ENCODE data around the gene HHAT. TPM values are rescaled to one million over a fixed set of nuclear protein-coding genes. Genes with fewer than 3 reads are reported as not detected.

Gene HHAT
- total RNA-seq, 4 donors from 2014 or later = 2.2 to 11.6 (median 7.3) TPM

DNA sequence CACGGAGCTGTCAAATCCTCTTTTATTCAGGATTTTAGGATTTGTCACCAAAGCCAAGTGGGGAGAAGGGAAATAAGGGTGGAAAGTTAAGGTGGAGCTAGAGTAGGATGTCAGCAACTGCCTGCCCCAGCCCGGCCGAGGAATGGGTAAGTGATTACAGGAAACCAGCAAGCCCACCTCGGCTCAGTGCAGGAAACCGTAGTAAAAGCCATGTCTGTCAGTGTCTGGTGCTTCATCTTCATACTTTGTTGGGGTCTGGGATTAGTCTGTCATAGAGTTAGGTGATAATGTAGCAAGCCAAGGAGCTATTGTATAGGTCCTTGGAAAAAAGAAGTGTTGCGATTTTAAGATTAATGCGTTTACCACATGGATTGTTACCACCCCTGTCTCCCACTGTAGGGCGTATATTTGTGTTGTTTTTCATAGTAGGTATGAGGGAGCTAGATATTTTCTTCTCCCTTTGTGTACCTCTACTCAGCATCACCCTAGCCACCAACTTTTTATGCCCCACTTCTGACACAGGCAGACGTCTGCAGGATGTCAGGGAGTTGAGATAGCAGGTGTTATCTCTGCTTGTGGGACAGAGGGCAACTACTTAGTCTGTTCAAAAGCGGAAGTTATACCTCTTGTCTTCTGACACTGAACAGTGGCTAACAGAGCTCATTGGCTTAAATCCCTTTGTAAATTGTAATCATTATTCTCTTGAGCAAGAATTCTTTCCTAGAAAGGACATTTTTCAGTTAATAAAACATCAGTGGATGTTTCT lies 253.7 kb downstream of the HHAT start:
- intact Hi-C loops (cut with DNase I; ENCODE audit: low total_unique reads) = loop anchor here (10.0 kb wide), 1 partner anchor 552 kb away; the partner anchor contains the start of gene KCNH1
- in situ Hi-C loops (cut with MboI; ENCODE audit: low pct_ligation_motif_present in 1 of 4, low pct_unique_long_range_greater_than_20kb in 1 of 4, low sequenced_read_pairs in 3 of 4) = loop anchor here in 3 of 4 donors (25.0 kb wide), 1 partner anchor 555 kb away; the partner anchor contains the start of gene KCNH1 (in 3 of the 3)

DNA sequence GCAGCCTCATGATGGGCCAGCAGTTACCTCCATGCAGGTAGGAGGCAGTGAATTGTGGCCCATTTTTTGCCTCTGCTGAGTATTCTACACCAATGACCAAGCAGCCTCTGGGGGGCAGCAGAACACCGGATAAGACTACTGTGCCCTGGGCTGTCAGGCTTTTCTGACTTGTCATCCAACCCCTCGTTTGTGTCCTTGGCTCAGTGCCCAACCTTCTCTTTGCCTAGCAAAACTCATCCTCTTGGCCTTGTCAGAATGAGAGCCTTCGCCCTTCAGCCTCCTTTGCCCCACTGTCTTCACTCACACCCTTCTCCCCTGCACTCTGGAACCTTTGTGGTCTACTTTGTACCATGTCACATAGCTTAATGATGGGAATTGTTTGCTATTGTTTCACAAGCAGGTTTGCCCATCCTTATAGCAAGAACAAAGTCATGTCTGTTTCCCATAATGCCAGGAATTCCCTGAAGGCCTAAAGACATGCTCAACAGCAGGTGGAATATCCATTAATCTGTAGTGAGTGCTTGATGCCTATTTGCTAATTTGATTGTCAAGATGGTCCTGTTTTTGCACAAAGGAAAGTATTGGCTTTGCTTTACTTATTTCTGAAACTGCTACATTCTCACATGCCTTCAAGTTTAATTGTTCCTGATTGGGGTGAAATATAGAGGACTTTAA lies 255.9 kb downstream of the HHAT start:
- H3K9me3 ChIP-seq = no peaks in the 10 kb centered on the region
- no peak overlapping the region for H3K4me3 ChIP-seq
- no peaks in the 10 kb centered on the region for H3K36me3 ChIP-seq
- WGBS, 2 donors (ENCODE audit: low coverage in 1 of 2) = 13% methylated on average over 3 of the region's 3 CpGs; no CpG with 5 or more reads in 1 of the 2 donors
- H3K27ac ChIP-seq = no peak overlapping the region
- H3K27me3 ChIP-seq = no peaks in the 10 kb centered on the region
- intact Hi-C loops (cut with DNase I; ENCODE audit: low total_unique reads) = loop anchor here (10.0 kb wide), 1 partner anchor 550 kb away; the partner anchor contains the start of gene KCNH1
- TF ChIP-seq CTCF (IDR thresholded peaks at IDR 0.05) (peak; percentile 59 to 69 (median 63)), EP300 (IDR thresholded peaks at IDR 0.05; ENCODE audit: low read depth) (no peak)
- peak; percentile 78 for DNase-seq
- H3K4me1 ChIP-seq = no peaks in the 10 kb centered on the region
- in situ Hi-C loops (cut with MboI; ENCODE audit: low pct_ligation_motif_present in 1 of 4, low pct_unique_long_range_greater_than_20kb in 1 of 4, low sequenced_read_pairs in 3 of 4) = loop anchor here in 3 of 4 donors (25.0 kb wide), 1 partner anchor 553 kb away; the partner anchor contains the start of gene KCNH1 (in 3 of the 3)

More for the DNA sequence above, 253.7 kb downstream of the HHAT start:
- WGBS, 2 donors (ENCODE audit: low coverage in 1 of 2) = 57 to 59% methylated on average over 8 to 10 of the region's 10 CpGs
- Histone ChIP-seq H3K27me3 (no peaks in the 10 kb centered on the region), H3K36me3 (no peaks in the 10 kb centered on the region), H3K27ac (no peak overlapping the region), H3K4me3 (no peak overlapping the region), H3K9me3 (no peaks in the 10 kb centered on the region), H3K4me1 (no peaks in the 10 kb centered on the region)
- no peak for DNase-seq
- TF ChIP-seq EP300 (IDR thresholded peaks at IDR 0.05; ENCODE audit: low read depth) (no peak), CTCF (IDR thresholded peaks at IDR 0.05) (no peak), POLR2AphosphoS5 (IDR thresholded peaks at IDR 0.05) (no peak), POLR2A (IDR thresholded peaks at IDR 0.05) (no peak)

DNA sequence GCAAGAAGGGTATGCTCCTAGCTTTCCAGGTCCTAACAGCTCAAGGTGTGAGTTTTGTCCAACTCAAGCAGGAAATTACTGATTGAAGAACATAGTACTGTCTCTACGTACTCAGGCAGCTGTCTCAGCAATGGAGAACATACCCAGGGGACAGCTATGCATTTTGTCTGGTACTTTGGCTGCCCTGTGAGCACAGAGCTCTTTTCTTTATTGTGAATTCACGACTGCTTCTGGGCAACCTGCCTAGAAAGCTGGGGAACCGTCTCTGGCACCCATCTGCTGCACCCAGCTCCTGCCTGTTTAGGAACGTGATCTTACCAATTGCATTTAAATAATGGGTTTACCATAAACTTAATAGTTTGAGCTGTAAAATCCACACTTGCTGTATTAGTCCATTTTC lies 258.1 kb downstream of the HHAT start:
- DNase-seq = no peak
- Histone ChIP-seq H3K9me3 (no peaks in the 10 kb centered on the region), H3K27ac (no peak overlapping the region), H3K4me3 (no peak overlapping the region), H3K4me1 (no peaks in the 10 kb centered on the region), H3K36me3 (no peaks in the 10 kb centered on the region), H3K27me3 (no peaks in the 10 kb centered on the region)
- 62 to 65% methylated on average over 4 of the region's 4 CpGs for WGBS, 2 donors (ENCODE audit: low coverage in 1 of 2)
- TF ChIP-seq POLR2A (IDR thresholded peaks at IDR 0.05) (no peak), POLR2AphosphoS5 (IDR thresholded peaks at IDR 0.05) (no peak), CTCF (IDR thresholded peaks at IDR 0.05) (no peak), EP300 (IDR thresholded peaks at IDR 0.05; ENCODE audit: low read depth) (no peak)
- intact Hi-C loops (cut with DNase I; ENCODE audit: low total_unique reads) = loop anchor here (10.0 kb wide), 1 partner anchor 548 kb away; the partner anchor contains the start of gene KCNH1
- in situ Hi-C loops (cut with MboI; ENCODE audit: low pct_ligation_motif_present in 1 of 4, low pct_unique_long_range_greater_than_20kb in 1 of 4, low sequenced_read_pairs in 3 of 4) = loop anchor here in 3 of 4 donors (25.0 kb wide), 1 partner anchor 551 kb away; the partner anchor contains the start of gene KCNH1 (in 3 of the 3)

DNA sequence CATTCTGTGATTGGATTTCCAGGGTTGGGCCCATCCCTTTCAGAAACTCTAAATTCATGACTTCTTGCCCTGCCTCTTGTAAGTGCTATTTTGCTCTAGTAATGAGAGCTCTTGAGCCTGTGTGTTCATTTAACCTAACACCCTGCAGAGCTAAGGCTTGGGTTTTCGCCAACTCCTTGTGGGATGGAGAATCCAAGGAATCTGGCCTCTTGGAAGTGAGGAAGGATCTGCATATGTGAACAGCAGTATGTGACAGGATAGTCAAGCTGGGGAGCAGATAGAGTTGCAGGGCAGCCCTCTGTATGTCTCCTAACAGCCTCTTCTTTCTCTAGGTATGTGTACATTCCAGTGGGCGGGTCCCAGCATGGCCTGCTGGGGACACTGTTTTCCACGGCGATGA lies 258.9 kb downstream of the HHAT start:
- in situ Hi-C loops (cut with MboI; ENCODE audit: low pct_ligation_motif_present in 1 of 4, low pct_unique_long_range_greater_than_20kb in 1 of 4, low sequenced_read_pairs in 3 of 4) = loop anchor here in 3 of 4 donors (25.0 kb wide), 1 partner anchor 550 kb away; the partner anchor contains the start of gene KCNH1 (in 3 of the 3)
- Histone ChIP-seq H3K4me3 (no peak overlapping the region), H3K4me1 (no peaks in the 10 kb centered on the region), H3K27me3 (no peaks in the 10 kb centered on the region), H3K27ac (no peak overlapping the region), H3K36me3 (no peaks in the 10 kb centered on the region), H3K9me3 (no peaks in the 10 kb centered on the region)
- intact Hi-C loops (cut with DNase I; ENCODE audit: low total_unique reads) = loop anchor here (10.0 kb wide), 1 partner anchor 547 kb away; the partner anchor contains the start of gene KCNH1
- DNase-seq = no peak
- 88 to 100% methylated on average over 1 to 4 of the region's 4 CpGs for WGBS, 2 donors (ENCODE audit: low coverage in 1 of 2)
- TF ChIP-seq POLR2A (IDR thresholded peaks at IDR 0.05) (no peak), POLR2AphosphoS5 (IDR thresholded peaks at IDR 0.05) (no peak), CTCF (IDR thresholded peaks at IDR 0.05) (no peak), EP300 (IDR thresholded peaks at IDR 0.05; ENCODE audit: low read depth) (no peak)

Measured in transverse colon (tissue), 4 donors.